Lower leg skin (tissue), 4 donors: ENCODE data around the gene TOX4. TPM values are rescaled to one million over a fixed set of nuclear protein-coding genes. Genes with fewer than 3 reads are reported as not detected.

Experiments used
- DNase-seq, 2 donors: peaks; one replicate each; pipeline ENCODE4 v3.0.0-alpha.2; 2019; ENCODE audit warnings: low spot score in 2 of 2
- H3K4me3 ChIP-seq: fragments of 200-600 bp; sonication (generic); 2 replicates; pipeline ENCODE4 v1.5.1; 2017; ENCODE audit warnings: mild to moderate bottlenecking, low read depth; ENCODE audit not compliant: poor library complexity, severe bottlenecking
- POLR2A ChIP-seq, 2 donors: fragments of 450-650 bp; IDR thresholded peaks; one replicate each; pipeline ENCODE4 v1.6.1; 2016 to 2017; ENCODE audit warnings: antibody characterized with exemption in 2 of 2, mild to moderate bottlenecking in 1 of 2, moderate library complexity in 1 of 2
- WGBS, 2 donors: methylation state at CpG; one replicate each; pipeline ENCODE4 v1.1.5; 2018; 5-methylcytosine and 5-hydroxymethylcytosine counted together
- intact Hi-C: fragments of 100-400 bp; cut with DNase I; formaldehyde crosslinking; loops from one replicate; pipeline ENCODE4 v1.15.0; 2023; ENCODE audit warnings: low total_unique reads
- total RNA-seq, 4 donors: library from RNA; depleted of rRNA; stranded (reverse); fragments of >200 nt; gene quantifications; one replicate each; pipeline ENCODE4 v1.1.0, GENCODE V29; 2016
- TF ChIP-seq, protein P1 (sequence below), 3 donors: fragments of 450-650 bp; IDR thresholded peaks; one replicate each; pipeline ENCODE4 v1.5.1; 2016; ENCODE audit warnings: antibody characterized with exemption in 3 of 3, mild to moderate bottlenecking in 3 of 3, moderate library complexity in 2 of 3

Gene TOX4
- total RNA-seq: 10 to 100 TPM; 69.8 to 94.9 (median 75.7) TPM

DNA sequence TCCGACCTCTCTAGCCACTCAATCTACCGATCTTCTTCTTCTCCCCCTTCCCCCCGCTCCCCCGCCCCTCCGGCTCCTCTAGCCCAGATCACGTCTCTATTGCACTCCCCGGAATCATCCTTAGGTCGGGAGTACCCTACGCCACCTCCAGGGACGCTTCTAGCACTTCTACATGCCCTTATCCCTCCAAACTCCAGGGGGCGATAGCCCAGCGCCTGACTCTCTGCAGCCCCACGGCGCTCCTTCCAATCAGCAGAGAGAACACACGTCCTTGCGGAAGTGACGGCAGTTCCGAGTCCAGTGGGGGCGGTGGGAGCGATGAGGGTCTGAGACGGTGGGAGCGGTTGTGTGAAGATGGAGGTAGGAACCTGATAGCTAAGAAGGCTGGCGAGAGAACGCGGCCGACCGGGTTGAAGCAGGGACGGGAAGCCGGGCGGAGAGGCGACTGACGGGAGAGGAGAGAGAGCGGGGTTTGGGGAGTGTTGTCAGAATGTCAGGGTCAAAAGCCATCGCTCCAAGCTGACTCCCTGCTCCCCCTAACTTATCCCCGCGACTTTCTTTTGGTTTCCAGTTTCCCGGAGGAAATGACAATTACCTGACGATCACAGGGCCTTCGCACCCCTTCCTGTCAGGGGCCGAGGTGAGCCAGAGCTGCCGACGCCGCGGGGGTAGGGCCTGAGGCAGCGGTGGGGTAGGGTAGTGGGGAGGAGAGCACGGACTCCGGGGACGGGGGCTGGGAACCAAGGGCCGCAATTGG, at the start of gene TOX4, which contains the start of gene RAB2B:
Gene TOX4 (plus strand): TSS at position 271 of the 757 bp plus-strand sequence. CDS start 84 bp downstream, at position 355.
Gene RAB2B (minus strand): TSS at position 35 of the 757 bp plus-strand sequence. CDS start 87 bp downstream, outside the sequence.
- peak in 1 of 2 donors; percentile 62 for TF ChIP-seq POLR2A (IDR thresholded peaks at IDR 0.05)
- TF ChIP-seq, protein P1, sequence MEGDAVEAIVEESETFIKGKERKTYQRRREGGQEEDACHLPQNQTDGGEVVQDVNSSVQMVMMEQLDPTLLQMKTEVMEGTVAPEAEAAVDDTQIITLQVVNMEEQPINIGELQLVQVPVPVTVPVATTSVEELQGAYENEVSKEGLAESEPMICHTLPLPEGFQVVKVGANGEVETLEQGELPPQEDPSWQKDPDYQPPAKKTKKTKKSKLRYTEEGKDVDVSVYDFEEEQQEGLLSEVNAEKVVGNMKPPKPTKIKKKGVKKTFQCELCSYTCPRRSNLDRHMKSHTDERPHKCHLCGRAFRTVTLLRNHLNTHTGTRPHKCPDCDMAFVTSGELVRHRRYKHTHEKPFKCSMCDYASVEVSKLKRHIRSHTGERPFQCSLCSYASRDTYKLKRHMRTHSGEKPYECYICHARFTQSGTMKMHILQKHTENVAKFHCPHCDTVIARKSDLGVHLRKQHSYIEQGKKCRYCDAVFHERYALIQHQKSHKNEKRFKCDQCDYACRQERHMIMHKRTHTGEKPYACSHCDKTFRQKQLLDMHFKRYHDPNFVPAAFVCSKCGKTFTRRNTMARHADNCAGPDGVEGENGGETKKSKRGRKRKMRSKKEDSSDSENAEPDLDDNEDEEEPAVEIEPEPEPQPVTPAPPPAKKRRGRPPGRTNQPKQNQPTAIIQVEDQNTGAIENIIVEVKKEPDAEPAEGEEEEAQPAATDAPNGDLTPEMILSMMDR (IDR thresholded peaks at IDR 0.05): peak in 1 of 3 donors; percentile 99
- intact Hi-C loops: loop anchor here (2.0 kb wide), 1 partner anchor 54 kb away; no protein-coding TSS in a partner anchor
- 1% methylated on average over 49 of the region's 49 CpGs for WGBS, 2 donors
- DNase-seq: peak; percentile 97 to 99
- peak within 1 kb of the TSS; percentile 95 for H3K4me3 ChIP-seq

DNA sequence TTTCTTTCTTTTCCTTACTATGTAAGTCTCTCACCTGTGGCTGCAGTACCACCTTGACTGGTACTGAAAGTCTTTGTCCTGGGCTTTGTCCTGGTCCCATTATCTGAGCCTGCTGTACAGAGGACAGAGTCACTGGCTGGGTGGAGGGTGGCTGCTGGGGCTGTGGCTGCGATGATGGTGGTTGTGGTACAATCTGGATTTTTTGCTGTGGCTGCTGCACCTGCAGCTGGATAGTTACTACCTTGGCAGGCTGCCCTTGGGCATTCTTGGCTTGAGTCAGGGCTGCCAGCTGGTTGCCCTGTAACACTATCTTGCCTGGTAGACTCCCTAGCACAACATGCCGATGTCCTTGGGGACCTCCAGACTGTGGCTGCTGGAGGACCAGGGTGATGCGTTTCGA, 48.1 kb upstream of the TOX4 start:
- no peak for DNase-seq
- TF ChIP-seq, protein P1 (IDR thresholded peaks at IDR 0.05): no peak
- TF ChIP-seq POLR2A (IDR thresholded peaks at IDR 0.05): no peak
- intact Hi-C loops: no loop called here
- no peak overlapping the region for H3K4me3 ChIP-seq
- WGBS, 2 donors: 83 to 87% methylated on average over 4 of the region's 4 CpGs

DNA sequence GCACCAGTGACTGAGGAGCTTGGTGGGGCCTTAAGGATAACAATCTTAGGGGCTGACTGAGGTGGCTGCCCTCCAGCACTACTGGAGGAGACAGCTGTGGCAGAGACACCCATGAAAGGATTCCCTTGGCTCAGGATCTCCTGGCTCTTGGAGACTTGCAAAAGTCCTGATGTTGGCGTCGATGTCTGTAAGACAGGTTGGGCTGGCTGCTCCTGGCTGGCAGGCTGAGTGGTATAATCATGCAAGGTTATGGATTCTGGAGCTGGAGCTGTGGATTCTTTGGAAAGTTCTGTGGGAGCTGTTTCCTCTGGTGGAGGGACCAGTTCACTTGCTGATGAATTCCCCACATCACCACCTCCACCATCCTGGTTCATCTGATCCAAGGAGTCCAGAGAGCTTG, 45.9 kb upstream of the TOX4 start:
- DNase-seq: peak in 1 of 2 donors; percentile 83
- TF ChIP-seq POLR2A (IDR thresholded peaks at IDR 0.05): no peak
- TF ChIP-seq, protein P1 (IDR thresholded peaks at IDR 0.05): no peak
- no peak overlapping the region for H3K4me3 ChIP-seq
- 40 to 72% methylated on average over 2 of the region's 2 CpGs for WGBS, 2 donors
- intact Hi-C loops: no loop called here

DNA sequence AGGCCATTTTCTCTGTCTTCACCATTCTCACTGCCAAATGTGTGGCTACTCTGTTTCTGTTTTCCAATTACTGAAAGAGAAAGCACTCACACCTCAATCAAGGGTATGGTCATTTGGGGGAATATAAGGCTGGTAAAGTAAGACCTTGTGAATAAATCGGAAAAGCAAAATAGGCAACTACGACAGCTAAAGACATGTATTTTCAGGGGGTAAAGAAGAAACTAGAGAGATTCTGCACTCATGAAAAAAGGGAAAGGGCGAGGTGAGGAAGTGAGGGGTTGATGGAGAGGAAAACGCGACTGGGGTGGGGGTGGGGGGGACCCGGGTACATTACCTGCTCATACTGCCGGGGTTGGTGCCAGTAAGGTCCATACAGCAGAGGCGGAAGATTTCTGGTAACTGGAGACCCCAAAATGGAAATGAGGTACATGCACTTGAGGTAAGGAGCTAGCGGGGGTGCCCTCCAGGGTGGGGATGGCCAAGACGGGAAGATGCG, 40.4 kb upstream of the TOX4 start:
- H3K4me3 ChIP-seq: peak overlapping the region; percentile 61
- 1 to 3% methylated on average over 11 of the region's 11 CpGs for WGBS, 2 donors
- DNase-seq: peak in 1 of 2 donors; percentile 31
- intact Hi-C loops: no loop called here
- TF ChIP-seq POLR2A (IDR thresholded peaks at IDR 0.05): no peak
- TF ChIP-seq, protein P1 (IDR thresholded peaks at IDR 0.05): no peak

DNA sequence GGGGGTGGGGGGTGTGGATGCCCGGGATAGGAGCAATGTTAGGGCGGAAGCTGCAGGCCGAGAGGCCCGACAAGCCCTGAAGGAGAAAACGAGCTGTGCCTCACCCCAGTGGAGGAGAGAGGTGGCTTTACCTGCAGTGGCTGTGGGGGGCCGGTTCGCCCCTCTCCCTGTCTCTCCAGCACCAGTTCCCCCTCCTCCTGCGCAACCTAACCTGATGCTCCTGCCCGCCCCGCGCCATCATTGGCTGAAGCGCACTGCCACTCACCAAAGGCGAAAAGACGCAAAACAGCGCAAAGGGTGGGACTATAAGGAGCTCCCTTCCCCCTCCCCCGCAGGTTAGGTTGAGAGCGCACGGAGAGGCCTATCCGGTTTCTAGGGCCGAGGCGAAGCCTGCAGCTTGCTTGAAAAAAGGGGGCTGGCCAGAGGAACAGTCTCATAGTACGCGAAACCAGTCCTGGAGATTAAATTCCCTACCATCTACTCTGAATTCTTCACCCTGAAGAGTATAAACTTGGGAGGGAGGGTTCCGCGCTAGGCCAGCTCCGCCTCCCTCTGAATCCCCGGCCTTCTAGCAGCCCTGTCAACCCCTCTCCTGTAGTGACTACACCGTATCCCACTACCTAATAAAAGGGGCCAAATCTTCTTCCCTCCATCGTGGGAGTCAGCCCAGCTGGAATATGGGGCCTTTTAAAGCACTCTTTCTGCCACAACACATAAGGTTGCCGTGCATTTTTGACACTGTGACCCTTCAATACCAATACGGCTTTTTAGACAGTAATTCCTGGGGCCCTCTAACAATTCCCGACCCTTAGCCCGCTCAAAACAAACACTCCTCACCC, 39.7 kb upstream of the TOX4 start:
- peak overlapping the region; percentile 61 for H3K4me3 ChIP-seq
- DNase-seq: peak; percentile 99
- no peak for TF ChIP-seq POLR2A (IDR thresholded peaks at IDR 0.05)
- TF ChIP-seq, protein P1 (IDR thresholded peaks at IDR 0.05): no peak
- intact Hi-C loops: no loop called here
- 5% methylated on average over 27 to 33 of the region's 33 CpGs for WGBS, 2 donors
